Right ventricle myocardium superior (tissue), 1 donor: Measurements from ENCODE around the gene TBC1D25. TPM values are rescaled to one million over a fixed set of nuclear protein-coding genes. Genes with fewer than 3 reads are reported as not detected.

ENCODE experiments used
- ATAC-seq: fragments of 200-7000 bp; cut with Tn5 transposase; one replicate; pipeline ENCODE4 v1.9.1; 2020; ENCODE audit warnings: mild to moderate bottlenecking; ENCODE audit not compliant: poor library complexity
- DNase-seq: peaks from one replicate; pipeline ENCODE4 v3.0.0-alpha.2; 2020
- intact Hi-C: fragments of 100-400 bp; cut with DNase I; formaldehyde crosslinking; loops from one replicate; pipeline ENCODE4 v1.11.2; 2022
- long read RNA-seq: library from polyadenylated mRNA; unstranded; transcript quantifications from one replicate; pipeline ENCODE4 v2.0.0, GENCODE V29; 2021
- total RNA-seq: library from RNA; stranded (reverse); fragmentation: NEBNext Ultra II Directional; extraction: Animal tissue kit (Norgen Biotek cat#: 25700); gene quantifications from one replicate; pipeline ENCODE4 v1.2.1, GENCODE V29; 2021
- donor health status: DM: no; HTN: yes; CAD: no; lungs with severe emphysema.

The TBC1D25 gene, protein sequence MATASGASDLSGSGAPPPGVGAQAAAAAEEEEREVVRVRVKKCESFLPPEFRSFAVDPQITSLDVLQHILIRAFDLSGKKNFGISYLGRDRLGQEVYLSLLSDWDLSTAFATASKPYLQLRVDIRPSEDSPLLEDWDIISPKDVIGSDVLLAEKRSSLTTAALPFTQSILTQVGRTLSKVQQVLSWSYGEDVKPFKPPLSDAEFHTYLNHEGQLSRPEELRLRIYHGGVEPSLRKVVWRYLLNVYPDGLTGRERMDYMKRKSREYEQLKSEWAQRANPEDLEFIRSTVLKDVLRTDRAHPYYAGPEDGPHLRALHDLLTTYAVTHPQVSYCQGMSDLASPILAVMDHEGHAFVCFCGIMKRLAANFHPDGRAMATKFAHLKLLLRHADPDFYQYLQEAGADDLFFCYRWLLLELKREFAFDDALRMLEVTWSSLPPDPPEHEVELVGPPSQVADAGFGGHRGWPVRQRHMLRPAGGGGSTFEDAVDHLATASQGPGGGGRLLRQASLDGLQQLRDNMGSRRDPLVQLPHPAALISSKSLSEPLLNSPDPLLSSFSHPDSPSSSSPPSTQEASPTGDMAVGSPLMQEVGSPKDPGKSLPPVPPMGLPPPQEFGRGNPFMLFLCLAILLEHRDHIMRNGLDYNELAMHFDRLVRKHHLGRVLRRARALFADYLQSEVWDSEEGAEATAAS
- total RNA-seq: 13.9 TPM
- long read RNA-seq, full-length matches to known transcripts: 48 of 97 reads
- long read RNA-seq, partial matches to known transcripts: 5 of 97 reads
- long read RNA-seq, other reads (novel, unspliced or antisense): 44 of 97 reads

DNA sequence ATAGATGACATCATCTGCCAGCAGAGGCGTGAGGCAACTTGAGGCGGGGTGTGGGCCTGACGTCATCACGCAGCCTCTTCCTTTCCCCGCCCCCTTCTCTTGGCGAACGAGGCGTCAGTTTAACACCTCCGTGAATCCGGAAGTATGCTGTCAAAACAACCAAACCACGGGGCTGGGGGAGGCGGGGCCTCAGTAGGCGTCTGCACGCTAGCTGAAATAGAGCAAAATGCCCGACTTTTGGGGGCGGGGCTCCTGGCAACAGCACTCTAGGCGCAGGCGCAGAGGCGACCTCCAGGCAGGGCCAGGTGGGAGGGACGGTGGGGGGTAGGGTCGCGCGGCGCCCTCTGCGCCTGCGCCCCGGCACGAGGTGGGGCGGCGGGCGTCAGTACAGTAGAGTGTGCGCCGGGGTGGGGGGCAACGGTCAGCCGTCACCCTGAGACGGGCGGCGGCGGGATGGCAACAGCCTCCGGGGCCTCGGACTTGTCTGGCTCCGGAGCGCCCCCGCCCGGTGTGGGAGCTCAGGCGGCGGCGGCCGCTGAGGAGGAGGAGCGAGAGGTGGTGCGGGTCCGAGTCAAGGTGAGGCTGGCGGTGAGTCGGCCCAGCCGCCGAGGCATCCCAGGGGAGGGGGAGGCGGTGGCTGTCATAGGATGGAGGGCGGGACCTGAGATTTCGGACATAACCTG lies at the start of gene TBC1D25:
Gene TBC1D25 (plus strand): TSS at position 370 of the 683 bp plus-strand sequence. CDS start 84 bp downstream, at position 454.
- peak; percentile 95 for ATAC-seq
- peak; percentile 98 for DNase-seq
- intact Hi-C loops: no loop called here

DNA sequence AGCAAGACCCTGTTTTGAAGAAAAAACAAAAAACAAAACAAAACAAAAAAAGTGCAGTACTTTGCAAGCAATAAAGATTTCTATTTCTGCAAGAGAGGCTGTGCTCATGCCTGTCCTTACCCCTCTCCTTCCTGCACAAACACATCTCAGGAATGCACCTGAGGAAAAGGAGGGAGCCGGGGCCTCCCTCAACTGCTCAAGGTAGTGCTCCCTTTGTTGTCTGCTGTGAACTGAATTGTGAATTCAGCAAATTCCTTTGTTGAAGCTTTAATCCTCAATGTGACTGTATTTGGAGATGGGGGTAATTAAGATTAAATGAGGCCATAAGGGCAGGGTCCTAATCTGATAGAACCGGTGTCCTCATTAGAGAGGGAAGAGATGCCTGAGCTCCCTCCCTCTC lies 49.6 kb upstream of the TBC1D25 start:
- intact Hi-C loops: no loop called here

DNA sequence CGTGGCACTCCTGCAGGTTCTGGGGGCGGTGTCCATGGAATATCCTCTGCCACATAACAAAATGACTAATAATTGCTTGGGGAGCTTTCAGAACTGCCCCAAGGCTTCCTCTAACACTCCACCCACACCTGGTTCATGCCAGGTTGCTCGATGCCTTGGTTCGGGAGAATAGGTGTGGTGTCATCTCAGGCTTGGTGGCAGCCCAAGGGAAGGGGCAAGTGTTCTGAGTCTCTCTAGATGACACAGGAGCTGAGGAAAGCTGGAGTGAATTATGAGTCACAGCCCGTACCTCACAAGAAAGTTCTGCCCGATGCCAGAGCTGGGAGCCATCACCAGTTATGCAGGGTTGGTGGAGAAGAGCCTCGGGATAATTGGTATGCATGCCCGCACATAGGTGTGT lies 48.9 kb upstream of the TBC1D25 start:
- intact Hi-C loops: no loop called here
- DNase-seq (no peak), ATAC-seq (no peak)

More for the DNA sequence above, 49.6 kb upstream of the TBC1D25 start:
- no peak for ATAC-seq
- no peak for DNase-seq

DNA sequence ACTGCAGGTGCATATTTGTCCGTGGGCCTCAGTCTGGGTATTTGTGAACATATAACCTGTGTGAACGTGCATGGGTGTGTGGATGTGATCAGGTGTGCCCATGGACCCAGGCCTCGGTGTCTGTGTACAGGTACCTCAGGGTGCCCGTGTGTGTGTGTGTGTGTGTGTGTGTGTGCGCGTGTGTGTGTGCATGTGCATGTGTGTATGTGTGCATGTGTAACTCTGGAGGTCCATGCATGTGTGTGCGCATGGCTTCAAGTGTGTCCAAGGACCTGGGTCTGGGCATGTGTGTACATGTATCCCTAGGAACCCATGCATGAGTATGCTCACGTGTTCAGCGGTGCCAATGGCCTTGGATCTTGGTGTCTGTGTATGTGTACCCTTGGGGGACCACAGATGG lies 47.7 kb upstream of the TBC1D25 start:
- DNase-seq: no peak
- ATAC-seq: no peak
- intact Hi-C loops: no loop called here

DNA sequence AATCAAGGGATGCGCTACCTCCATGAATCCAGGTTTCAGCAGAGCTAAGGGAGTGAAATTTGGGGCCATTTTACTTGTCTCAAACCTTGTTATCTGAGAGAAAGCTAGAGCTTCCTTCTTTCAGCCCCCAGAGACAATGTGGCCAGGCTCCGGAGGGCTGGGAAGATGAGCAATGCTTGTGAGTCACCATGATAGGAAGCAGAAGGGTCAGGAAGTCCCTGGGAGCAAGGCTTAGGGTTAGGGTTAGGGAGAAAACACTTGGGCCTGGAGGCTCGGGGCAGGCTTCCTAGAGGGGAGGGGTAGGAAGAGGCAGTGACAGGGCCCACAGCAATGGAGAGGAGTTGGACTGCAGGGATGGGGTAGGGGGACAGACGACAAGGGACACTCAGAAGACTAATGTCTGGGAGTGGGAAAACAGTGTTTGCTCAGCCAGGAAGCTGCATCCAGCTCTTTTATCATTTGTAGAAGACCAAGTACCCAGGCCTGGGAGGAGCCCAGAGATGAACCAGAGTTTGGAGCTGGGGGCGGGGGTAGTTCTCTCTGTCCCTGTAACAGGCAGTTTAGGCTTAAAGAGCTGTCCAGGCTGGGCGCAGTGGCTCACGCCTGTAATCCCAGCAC lies 47.1 kb upstream of the TBC1D25 start:
- intact Hi-C loops: no loop called here

DNA sequence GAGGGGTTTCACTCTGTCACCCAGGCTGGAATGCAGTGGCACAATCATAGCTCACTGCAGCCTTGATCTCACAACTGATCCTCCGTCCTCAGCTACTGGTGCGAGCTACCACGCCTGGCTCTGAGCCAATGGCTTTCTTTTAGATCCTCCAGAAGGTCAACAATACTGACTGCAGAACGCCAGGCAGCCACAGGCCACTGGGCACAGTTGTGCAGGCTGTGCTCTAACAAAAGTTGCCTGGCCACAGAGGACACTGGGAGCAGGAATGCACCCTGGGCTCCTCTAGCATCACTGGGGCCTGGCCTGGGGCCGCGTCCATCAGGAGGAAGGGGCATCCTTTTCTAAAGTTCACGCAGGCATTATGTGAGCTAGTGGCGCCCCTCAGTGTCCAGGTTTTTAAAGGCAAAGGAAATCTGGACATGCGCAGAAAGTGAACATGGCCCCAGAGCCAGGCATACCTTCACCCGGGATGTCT lies 45.6 kb upstream of the TBC1D25 start:
- no peak for DNase-seq
- intact Hi-C loops: no loop called here
- peak; percentile 52 for ATAC-seq

More for the DNA sequence above, 47.1 kb upstream of the TBC1D25 start:
- ATAC-seq (no peak), DNase-seq (no peak)

DNA sequence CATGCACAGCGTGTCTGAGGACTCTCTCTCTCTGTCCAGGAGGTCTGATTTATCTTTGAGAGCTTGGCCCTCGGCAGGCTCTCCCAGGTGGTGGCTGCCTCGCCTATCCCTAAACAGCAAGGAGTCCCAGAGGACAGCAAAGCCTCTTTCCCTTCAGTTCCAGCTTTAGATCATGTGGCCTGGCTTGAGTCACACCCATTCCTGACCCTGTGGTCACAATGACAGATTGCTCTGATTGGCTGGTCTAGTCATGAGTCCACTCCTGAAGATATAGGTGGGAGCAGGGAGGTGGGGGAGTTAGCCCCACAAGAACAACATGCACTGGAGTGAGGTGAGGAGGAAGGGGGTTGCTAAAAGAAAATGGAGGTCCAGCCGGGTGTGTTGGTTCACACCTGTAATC lies 42.9 kb upstream of the TBC1D25 start:
- no peak for ATAC-seq
- intact Hi-C loops: no loop called here
- no peak for DNase-seq

DNA sequence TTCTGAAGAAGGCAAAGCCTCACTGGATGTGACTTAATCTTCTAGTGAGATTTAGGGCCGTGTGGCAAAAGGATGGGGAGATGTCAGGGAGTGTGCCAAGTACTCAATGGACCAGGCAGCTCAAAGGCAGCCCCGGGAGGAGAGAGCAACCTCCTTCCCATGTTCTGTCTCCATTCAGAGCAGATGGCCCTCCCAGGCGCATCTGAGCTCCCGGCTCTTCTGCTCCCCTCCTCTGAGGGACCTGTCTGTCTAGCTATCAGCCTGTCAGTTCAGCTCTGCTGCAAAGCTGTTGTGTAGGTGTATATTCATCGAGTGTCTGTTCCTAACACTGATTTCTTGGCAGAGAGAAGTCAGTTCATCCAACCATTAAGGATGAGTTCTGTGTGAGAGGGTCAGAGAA lies 41.6 kb upstream of the TBC1D25 start:
- ATAC-seq (no peak), DNase-seq (no peak)
- intact Hi-C loops: no loop called here

DNA sequence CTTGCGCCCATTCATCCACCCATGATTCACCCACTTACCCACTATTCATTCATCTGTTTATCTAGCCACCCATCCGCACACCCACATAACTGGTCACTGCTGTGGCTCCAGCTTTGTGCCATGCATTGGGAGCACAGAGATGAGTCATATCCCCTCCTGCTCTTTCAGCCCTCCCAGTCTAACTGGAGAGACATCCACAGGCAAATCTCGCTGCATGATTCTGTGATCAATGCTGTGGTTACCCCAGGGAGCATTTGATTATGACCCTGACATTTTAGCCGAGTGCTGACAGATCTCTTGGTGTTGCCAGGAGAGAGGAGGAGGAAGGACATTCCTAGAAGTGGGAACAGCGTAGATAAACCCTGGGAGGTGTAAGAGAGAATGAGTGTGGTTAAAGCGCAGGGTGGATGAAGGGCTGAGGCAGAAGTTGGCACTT lies 41.1 kb upstream of the TBC1D25 start:
- ATAC-seq (no peak), DNase-seq (no peak)
- intact Hi-C loops: no loop called here

DNA sequence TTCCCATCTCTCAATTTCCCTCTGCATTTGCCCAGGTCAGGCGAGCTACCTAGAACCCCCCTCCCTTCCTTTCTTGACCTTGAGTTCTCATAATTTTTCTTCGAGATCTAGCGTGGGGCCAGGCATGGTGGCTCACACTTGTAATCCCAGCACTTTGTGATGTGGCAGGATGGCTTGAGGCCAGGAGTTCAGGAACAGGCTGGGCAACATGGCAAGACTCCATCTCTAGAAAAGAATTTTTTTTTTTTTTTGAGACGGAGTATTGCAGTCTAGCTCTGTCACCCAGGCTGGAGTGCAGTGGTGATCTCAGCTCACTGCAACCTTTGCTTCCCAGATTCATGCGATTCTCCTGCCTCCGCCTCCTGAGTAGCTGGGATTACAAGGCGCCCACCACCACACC lies 35.3 kb upstream of the TBC1D25 start:
- ATAC-seq: no peak
- no peak for DNase-seq

DNA sequence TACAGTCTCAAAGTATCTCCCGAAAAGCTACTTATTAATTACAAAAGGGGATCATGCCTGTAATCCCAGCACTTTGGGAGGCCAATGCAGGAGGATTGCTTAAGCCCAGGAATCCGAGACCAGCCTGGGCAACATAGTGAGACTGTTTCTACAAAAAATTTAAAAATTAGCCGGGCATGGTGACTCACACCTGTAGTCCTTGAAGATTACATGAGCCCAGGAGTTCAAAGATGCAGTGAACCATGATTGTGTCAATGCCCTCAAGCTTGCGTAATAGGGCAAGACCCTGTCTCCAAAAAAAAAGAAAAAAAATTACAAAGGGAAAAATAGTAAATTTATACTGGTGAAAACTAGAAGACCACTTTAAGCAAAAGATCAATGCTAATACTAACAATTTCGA lies 34.0 kb upstream of the TBC1D25 start:
- intact Hi-C loops: no loop called here
- ATAC-seq (no peak), DNase-seq (no peak)

More for the DNA sequence above, 35.3 kb upstream of the TBC1D25 start:
- intact Hi-C loops: no loop called here

DNA sequence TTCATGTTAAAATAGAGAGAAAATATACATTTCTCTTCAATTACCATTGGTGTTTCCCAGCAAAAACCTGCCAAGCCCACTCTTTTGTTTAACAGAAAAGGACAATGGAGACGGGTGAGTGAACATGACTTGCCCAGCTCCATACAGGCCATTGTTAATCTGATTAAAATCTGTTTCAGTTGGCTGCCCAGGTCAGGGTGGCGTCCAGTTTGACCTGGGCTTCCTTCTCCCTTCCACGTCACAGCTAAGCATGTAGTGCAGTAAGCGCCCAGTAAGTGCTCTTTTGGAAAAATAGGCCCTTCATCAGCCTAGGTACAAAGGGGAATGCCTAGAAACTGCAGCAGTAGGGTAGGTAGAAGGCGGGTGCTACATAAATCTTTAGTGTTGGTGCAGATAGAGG lies 32.3 kb upstream of the TBC1D25 start:
- intact Hi-C loops: no loop called here
- no peak for DNase-seq
- no peak for ATAC-seq

DNA sequence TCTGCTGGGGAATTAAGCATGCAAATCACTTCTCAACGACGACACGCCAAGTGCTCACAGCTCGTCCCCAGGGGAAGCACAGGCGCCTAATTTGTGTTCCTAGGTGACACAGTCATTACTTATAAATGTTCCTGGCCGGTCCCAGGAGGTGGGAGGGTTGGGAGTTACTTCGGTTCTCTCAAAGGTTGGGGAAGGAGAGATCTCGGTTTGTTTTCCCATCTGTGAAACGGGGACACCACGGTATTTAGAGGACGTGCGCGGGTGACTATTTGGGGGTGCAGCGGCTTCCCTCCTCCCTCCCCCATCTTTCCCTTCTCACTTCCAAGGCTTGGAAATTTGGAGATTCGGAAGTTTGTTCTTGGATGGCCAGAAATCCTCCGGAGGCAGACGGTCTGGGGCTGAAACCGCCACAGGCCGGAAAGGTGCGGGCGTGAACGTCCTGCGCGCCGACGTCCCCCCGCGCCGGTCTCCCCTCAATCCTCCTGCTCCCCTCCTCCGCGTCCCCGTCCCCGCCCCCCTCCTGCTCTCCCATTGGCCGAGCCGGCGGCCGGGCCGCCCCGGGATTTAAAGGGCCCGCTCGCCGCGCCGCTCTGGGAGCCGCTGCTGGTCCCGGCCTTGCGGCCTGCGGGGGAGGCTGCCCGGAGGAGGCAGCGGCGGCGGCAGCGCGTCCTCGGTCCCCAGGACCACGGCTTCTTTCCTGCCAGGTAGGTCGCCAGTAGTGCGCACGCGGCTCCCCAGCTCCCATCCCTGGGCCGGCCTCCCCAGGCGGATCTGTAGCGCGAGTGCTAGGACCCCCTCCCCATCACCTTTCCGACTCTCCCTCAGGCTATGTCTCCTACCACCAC lies 30.9 kb upstream of the TBC1D25 start, which contains the start of gene PORCN:
Gene PORCN (plus strand): TSS at position 593 of the 845 bp plus-strand sequence. CDS start 829 bp downstream, outside the sequence.
- intact Hi-C loops: no loop called here
- ATAC-seq (peak; percentile 98), DNase-seq (peak; percentile 89)

DNA sequence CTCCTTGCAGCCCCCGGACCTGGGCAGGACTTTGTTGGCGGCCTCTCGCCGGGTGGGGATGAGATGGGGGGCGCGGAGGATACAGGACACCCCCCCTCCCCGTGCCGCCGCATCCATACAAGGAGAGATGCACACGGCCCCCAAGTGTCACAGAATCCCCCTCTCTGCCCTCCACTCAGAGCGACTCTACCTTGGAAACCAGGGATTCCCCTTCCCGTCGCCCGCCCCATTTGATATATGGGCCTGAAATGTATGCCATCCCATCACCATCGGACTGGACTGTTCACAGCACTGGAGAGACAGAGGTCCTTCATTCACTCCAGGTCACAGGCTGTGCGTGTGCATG lies 30.3 kb upstream of the TBC1D25 start:
- intact Hi-C loops: no loop called here
- DNase-seq: no peak
- ATAC-seq: peak; percentile 8

DNA sequence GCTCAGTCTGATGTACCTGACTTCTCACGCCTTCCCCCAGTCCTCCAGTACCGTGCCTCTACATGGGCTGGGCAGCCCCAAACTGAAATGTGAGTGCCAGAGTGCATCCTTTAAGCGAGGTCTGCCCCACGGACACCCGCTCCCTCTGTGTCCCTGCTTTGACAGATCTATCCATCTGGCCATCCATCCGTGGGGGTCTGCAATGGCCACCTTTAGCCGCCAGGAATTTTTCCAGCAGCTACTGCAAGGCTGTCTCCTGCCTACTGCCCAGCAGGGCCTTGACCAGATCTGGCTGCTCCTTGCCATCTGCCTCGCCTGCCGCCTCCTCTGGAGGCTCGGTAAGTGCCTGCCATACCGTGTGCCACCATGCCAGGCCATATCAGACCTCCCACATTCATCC lies 29.9 kb upstream of the TBC1D25 start:
- DNase-seq (no peak), ATAC-seq (no peak)
- intact Hi-C loops: no loop called here

DNA sequence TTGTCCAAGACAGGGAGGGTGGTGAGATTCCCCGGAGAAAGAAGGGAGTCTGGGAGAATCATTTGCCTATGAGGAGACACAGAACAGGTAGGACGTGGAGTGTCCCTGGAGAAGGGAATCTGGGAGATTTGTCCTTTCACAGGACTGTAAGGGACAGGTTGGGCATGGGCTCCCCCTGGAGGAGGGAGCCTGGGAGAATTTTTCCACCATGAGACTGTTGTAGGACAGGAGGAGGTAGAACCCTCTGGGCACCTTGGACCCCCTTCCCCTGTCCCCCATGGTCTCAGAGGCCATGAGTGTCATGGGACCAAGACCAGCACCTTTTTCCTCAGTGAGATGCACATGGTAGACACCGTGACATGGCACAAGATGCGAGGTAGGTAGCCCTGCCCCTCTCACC lies 28.0 kb upstream of the TBC1D25 start:
- ATAC-seq (no peak), DNase-seq (no peak)
- intact Hi-C loops: no loop called here

DNA sequence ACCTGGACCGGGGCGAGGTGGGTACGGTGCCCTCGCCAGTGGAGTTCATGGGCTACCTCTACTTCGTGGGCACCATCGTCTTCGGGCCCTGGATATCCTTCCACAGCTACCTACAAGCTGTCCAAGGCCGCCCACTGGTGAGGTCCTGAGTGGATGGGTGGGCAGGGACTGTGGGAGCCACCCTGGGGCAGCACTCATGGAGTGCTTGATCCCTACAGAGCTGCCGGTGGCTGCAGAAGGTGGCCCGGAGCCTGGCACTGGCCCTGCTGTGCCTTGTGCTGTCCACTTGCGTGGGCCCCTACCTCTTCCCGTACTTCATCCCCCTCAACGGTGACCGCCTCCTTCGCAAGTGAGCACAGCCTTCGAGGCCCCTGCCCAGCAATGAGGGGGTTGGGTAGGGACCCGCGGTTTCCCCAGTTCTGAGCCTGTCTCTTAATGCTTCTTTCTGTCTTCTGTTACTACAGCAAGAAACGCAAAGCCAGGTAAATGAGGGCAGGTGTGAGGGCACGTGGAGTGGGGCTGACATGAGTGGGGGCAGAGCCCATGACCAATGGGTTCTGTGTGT lies 27.1 kb upstream of the TBC1D25 start:
- intact Hi-C loops: no loop called here
- ATAC-seq (no peak), DNase-seq (no peak)

DNA sequence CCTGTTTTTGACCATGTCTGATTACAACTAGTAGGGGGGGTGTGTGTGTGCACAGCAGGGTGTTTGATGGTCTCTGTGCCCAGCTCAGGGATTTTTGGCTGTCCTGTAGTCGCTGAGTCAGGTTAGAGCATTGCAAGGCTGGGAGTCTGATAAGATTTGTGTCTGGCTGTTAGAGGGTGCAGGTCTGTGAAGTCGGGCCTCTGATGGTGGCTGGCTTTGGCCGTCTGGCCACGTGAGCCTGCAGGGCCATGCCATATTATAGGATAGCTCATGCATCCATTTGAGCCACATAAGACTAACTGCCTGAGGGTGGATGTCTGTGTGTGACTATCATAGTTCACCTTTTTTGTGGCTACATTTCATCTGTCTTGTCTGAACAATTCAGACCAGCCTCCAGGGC lies 25.8 kb upstream of the TBC1D25 start:
- ATAC-seq (no peak), DNase-seq (no peak)
- intact Hi-C loops: no loop called here
